ENCODE data around the gene MRPL48.

- no peak for TF ChIP-seq RXRA (IDR thresholded peaks at IDR 0.05; ENCODE audit: borderline replicate concordance, low read depth)
- no peak for TF ChIP-seq CTCF (IDR thresholded peaks at IDR 0.05)
- no peak for TF ChIP-seq REST (IDR thresholded peaks at IDR 0.05; ENCODE audit: low read depth, low read length)
- TF ChIP-seq EZH2phosphoT487 (IDR thresholded peaks at IDR 0.05; ENCODE audit: borderline replicate concordance, low read depth), result no peak
- TF ChIP-seq POLR2AphosphoS5 (IDR thresholded peaks at IDR 0.05; ENCODE audit: low read depth, low read length), result no peak
- no peak for TF ChIP-seq NFIC (IDR thresholded peaks at IDR 0.05; ENCODE audit: borderline replicate concordance)
- no peak for TF ChIP-seq SMC3 (IDR thresholded peaks at IDR 0.05; ENCODE audit: low read depth, low read length)
- no peak for TF ChIP-seq CHD2 (IDR thresholded peaks at IDR 0.05; ENCODE audit: low read length, partially characterized antibody)
- no peak for TF ChIP-seq TCF12 (IDR thresholded peaks at IDR 0.05)
- TF ChIP-seq SIN3A (IDR thresholded peaks at IDR 0.05; ENCODE audit: borderline replicate concordance, low read depth, low read length), result no peak
- no peak for TF ChIP-seq TAF1 (IDR thresholded peaks at IDR 0.05; ENCODE audit: borderline replicate concordance, low read depth, low read length)
- TF ChIP-seq MEF2A (IDR thresholded peaks at IDR 0.05; ENCODE audit: borderline replicate concordance, low read depth), result no peak
- no peak for TF ChIP-seq GABPA (IDR thresholded peaks at IDR 0.05; ENCODE audit: low read depth)
Observed at GRCh38 chr11:73875380-73875779, 87.7 kb downstream of the MRPL48 start.
